CD14-positive monocyte (primary cell): ENCODE measurements around the gene ZNF169. TPM values are rescaled to one million over a fixed set of nuclear protein-coding genes. Genes with fewer than 3 reads are reported as not detected.
A peak's percentile ranks its signal among the peaks of the same experiment; 100 is the strongest.
"Not testable (repeated sequence)": the region's sequence is repeated elsewhere in the genome, so short reads cannot be mapped to it uniquely, and the experiment has no call there.

ENCODE experiments used
- DNase-seq, 3 donors: peaks; one replicate each; pipeline ENCODE4 v3.0.0-alpha.2; 2011 to 2022
- H2AFZ ChIP-seq: 2 replicates; pipeline ENCODE4 v1.6.0; 2012; ENCODE audit warnings: mild to moderate bottlenecking, low read depth, low read length, inconsistent platforms; ENCODE audit not compliant: insufficient read depth, poor library complexity, severe bottlenecking
- H3K27ac ChIP-seq, 2 donors: 1 replicate in 1 of 2; 2 replicates in 1 of 2; pipeline ENCODE4 v1.5.1; 2012 to 2013; ENCODE audit warnings: low read length in 2 of 2, control low read depth in 1 of 2, inconsistent platforms in 1 of 2, low read depth in 1 of 2, mild to moderate bottlenecking in 1 of 2
- H3K27me3 ChIP-seq, 2 donors: one replicate each; pipeline versions ENCODE4 v1.6.0 to v1.6.1; 2011 to 2013; ENCODE audit warnings: low read length in 2 of 2; ENCODE audit not compliant: control insufficient read depth in 2 of 2, insufficient read depth in 2 of 2
- H3K36me3 ChIP-seq, 2 donors: replicated peaks in 1 of 2; 1 replicate in 1 of 2; 2 replicates in 1 of 2; pipeline versions ENCODE4 v1.5.1 to v1.6.1; 2012 to 2013; ENCODE audit warnings: low read length in 2 of 2, control low read depth in 1 of 2, inconsistent platforms in 1 of 2, mild to moderate bottlenecking in 1 of 2; ENCODE audit not compliant: insufficient read depth in 2 of 2, control insufficient read depth in 1 of 2
- H3K4me1 ChIP-seq, 2 donors: 1 replicate in 1 of 2; 2 replicates in 1 of 2; pipeline versions ENCODE4 v1.5.1 to v1.6.1; 2012 to 2013; ENCODE audit warnings: low read length in 2 of 2, control low read depth in 1 of 2, inconsistent platforms in 1 of 2, mild to moderate bottlenecking in 1 of 2, moderate library complexity in 1 of 2; ENCODE audit not compliant: insufficient read depth in 2 of 2, control insufficient read depth in 1 of 2
- H3K4me2 ChIP-seq: replicated peaks from 2 replicates; pipeline ENCODE3; 2012; ENCODE audit warnings: low read length, moderate library complexity, mild to moderate bottlenecking; ENCODE audit not compliant: poor library complexity, severe bottlenecking; ENCODE audit errors: extremely low read depth
- H3K4me3 ChIP-seq, 3 experiments: fragments of 200-600 bp in 1 of 3; sonication (generic) in 1 of 3; replicated peaks in 1 of 3; 1 replicate in 2 of 3; 2 replicates in 1 of 3; pipeline ENCODE4 v1.5.1; 2011 to 2013; ENCODE audit warnings: low read length in 3 of 3, mild to moderate bottlenecking in 3 of 3, control low read depth in 2 of 3, low read depth in 2 of 3, inconsistent platforms in 1 of 3, moderate library complexity in 1 of 3
- H3K79me2 ChIP-seq: 2 replicates; pipeline ENCODE4 v1.6.0; 2012; ENCODE audit warnings: mild to moderate bottlenecking, control low read depth, inconsistent platforms, low read length, moderate library complexity; ENCODE audit not compliant: insufficient read depth
- H3K9ac ChIP-seq: 2 replicates; pipeline ENCODE4 v1.6.0; 2017; ENCODE audit warnings: low read length, mild to moderate bottlenecking; ENCODE audit not compliant: insufficient read depth, poor library complexity, severe bottlenecking
- H3K9me3 ChIP-seq, 2 donors: replicated peaks in 1 of 2; 1 replicate in 1 of 2; 2 replicates in 1 of 2; pipeline versions ENCODE4 v1.5.1 to v1.6.1; 2012 to 2013; ENCODE audit warnings: low read length in 2 of 2, control low read depth in 1 of 2; ENCODE audit not compliant: control insufficient read depth in 1 of 2, insufficient read depth in 1 of 2
- H4K20me1 ChIP-seq: 2 replicates; pipeline ENCODE4 v1.6.0; 2012; ENCODE audit warnings: mild to moderate bottlenecking, low read length, control low read depth, moderate library complexity; ENCODE audit not compliant: insufficient read depth
- H3K27ac Mint-ChIP-seq, 7 donors: one replicate each; pipeline ENCODE4 v1.8.0; 2020; ENCODE audit warnings: mild to moderate bottlenecking in 7 of 7, mixed read lengths in 7 of 7, moderate library complexity in 6 of 7, inconsistent platforms in 2 of 7
- H3K27me3 Mint-ChIP-seq, 3 donors: one replicate each; pipeline ENCODE4 v1.8.0; 2021 to 2022; ENCODE audit warnings: low read depth in 3 of 3, mild to moderate bottlenecking in 3 of 3, mixed read lengths in 3 of 3, moderate library complexity in 3 of 3, inconsistent platforms in 1 of 3
- H3K36me3 Mint-ChIP-seq, 2 donors: one replicate each; pipeline ENCODE4 v1.8.0; 2020; ENCODE audit warnings: mixed read lengths in 2 of 2, inconsistent platforms in 1 of 2, mild to moderate bottlenecking in 1 of 2
- H3K4me1 Mint-ChIP-seq: one replicate; pipeline ENCODE4 v1.8.0; 2020; ENCODE audit warnings: mild to moderate bottlenecking, mixed read lengths
- H3K4me3 Mint-ChIP-seq, 2 donors: one replicate each; pipeline ENCODE4 v1.8.0; 2020; ENCODE audit warnings: mild to moderate bottlenecking in 2 of 2, mixed read lengths in 2 of 2, moderate library complexity in 1 of 2
- H3K9me3 Mint-ChIP-seq, 7 donors: one replicate each; pipeline ENCODE4 v1.8.0; 2020 to 2022; ENCODE audit warnings: mixed read lengths in 7 of 7, mild to moderate bottlenecking in 6 of 7, moderate library complexity in 6 of 7, inconsistent platforms in 2 of 7
- WGBS: methylation state at CpG from one replicate; pipeline ENCODE4 v1.1.5; 2013; ENCODE audit warnings: missing lambda C conversion rate; ENCODE audit not compliant: insufficient coverage; 5-methylcytosine and 5-hydroxymethylcytosine counted together
- intact Hi-C, 2 donors: fragments of 100-400 bp; cut with micrococcal nuclease; formaldehyde crosslinking; loops; one replicate each; pipeline versions ENCODE4 v1.15.0 to v1.15.1; 2023
- polyA plus RNA-seq, 3 donors: library from polyadenylated mRNA; depleted of rRNA in 1 of 3; unstranded in 2 of 3; stranded (reverse) in 1 of 3; fragments of 300-500 nt in 2 of 3; fragments of >200 nt in 1 of 3; fragmentation: Illumina TruSeq in 2 of 3; gene quantifications; 1 replicate in 2 of 3; 2 replicates in 1 of 3; pipeline ENCODE4 v1.2.3, GENCODE V29; 2012 to 2021

Gene ZNF169
- polyA plus RNA-seq, 3 donors = 0.90 to 16.5 (median 1.1) TPM

- H3K27ac Mint-ChIP-seq, H3K36me3 Mint-ChIP-seq, H3K4me1 Mint-ChIP-seq, H3K4me3 Mint-ChIP-seq, H3K79me2 ChIP-seq, H3K27ac ChIP-seq, H3K9me3 Mint-ChIP-seq, H2AFZ ChIP-seq, H3K27me3 Mint-ChIP-seq, DNase-seq, intact Hi-C loops, H3K4me3 ChIP-seq, H3K36me3 ChIP-seq, H3K4me1 ChIP-seq, H3K9ac ChIP-seq, H3K4me2 ChIP-seq, H3K9me3 ChIP-seq, H4K20me1 ChIP-seq, H3K27me3 ChIP-seq: not testable (repeated sequence)
- WGBS = no CpG with 5 or more reads among the region's 6 CpGs
Measured at GRCh38 chr9:94340750-94341149, 81.7 kb downstream of the ZNF169 start.

- H3K4me1 ChIP-seq, H3K9me3 ChIP-seq, H3K4me3 Mint-ChIP-seq, H3K4me1 Mint-ChIP-seq, H3K27me3 ChIP-seq, H3K36me3 ChIP-seq, H3K36me3 Mint-ChIP-seq, H3K4me2 ChIP-seq, H3K9me3 Mint-ChIP-seq, H3K79me2 ChIP-seq, H4K20me1 ChIP-seq, H2AFZ ChIP-seq, H3K4me3 ChIP-seq, H3K27ac Mint-ChIP-seq, H3K27me3 Mint-ChIP-seq, H3K27ac ChIP-seq, H3K9ac ChIP-seq, intact Hi-C loops, DNase-seq: not testable (repeated sequence)
- WGBS = no CpG with 5 or more reads among the region's 2 CpGs
Measured at GRCh38 chr9:94341703-94342102, 82.6 kb downstream of the ZNF169 start.

GRCh38 chr9:94347451-94347850 lies 88.4 kb downstream of the ZNF169 start:
- H3K9me3 ChIP-seq, H3K79me2 ChIP-seq, intact Hi-C loops, H3K9me3 Mint-ChIP-seq, H2AFZ ChIP-seq, H3K4me1 Mint-ChIP-seq, H3K4me1 ChIP-seq, H3K27ac ChIP-seq, H3K9ac ChIP-seq, H4K20me1 ChIP-seq, H3K36me3 ChIP-seq, H3K4me3 ChIP-seq, H3K27me3 Mint-ChIP-seq, H3K4me2 ChIP-seq, H3K4me3 Mint-ChIP-seq, H3K27me3 ChIP-seq, H3K36me3 Mint-ChIP-seq: not testable (repeated sequence)
- DNase-seq = peak in 1 of 3 donors; percentile 8
- H3K27ac Mint-ChIP-seq = peak overlapping the region; percentile 65 to 93 (median 86)
- WGBS = 68% methylated on average over 2 of the region's 16 CpGs

- H2AFZ ChIP-seq, H3K4me1 ChIP-seq, H3K79me2 ChIP-seq, H3K4me2 ChIP-seq, H3K27me3 ChIP-seq, intact Hi-C loops, H3K4me3 ChIP-seq, DNase-seq, H3K27ac ChIP-seq, H3K9me3 Mint-ChIP-seq, H3K9ac ChIP-seq, H3K27me3 Mint-ChIP-seq, H4K20me1 ChIP-seq, H3K4me1 Mint-ChIP-seq, H3K36me3 ChIP-seq, H3K4me3 Mint-ChIP-seq, H3K9me3 ChIP-seq, H3K36me3 Mint-ChIP-seq, H3K27ac Mint-ChIP-seq: not testable (repeated sequence)
- WGBS = no CpG with 5 or more reads among the region's 3 CpGs
Measured at GRCh38 chr9:94348754-94349153, 89.7 kb downstream of the ZNF169 start.
